SK-N-SH treated with all-trans-retinoic acid at 6 μM for 48 hours (cell line): Measurements from ENCODE around the gene ZMIZ1.

ENCODE experiments used
- ATAC-seq: fragments of 200-7000 bp; cut with Tn5 transposase; 3 replicates; pipeline ENCODE4 v1.9.1; 2020; ENCODE audit warnings: mild to moderate bottlenecking, moderate library complexity
- ARNTL ChIP-seq: fragments of 450-650 bp; formaldehyde crosslinking; IDR thresholded peaks from 2 replicates; pipeline ENCODE4 v1.5.0; 2020; ENCODE audit warnings: low read depth, mild to moderate bottlenecking, moderate library complexity, borderline replicate concordance
- BACH2 ChIP-seq: fragments of 250-450 bp; sonication (Bioruptor Pico); IDR thresholded peaks from 2 replicates; pipeline ENCODE4 v1.9.0; 2021; ENCODE audit warnings: mild to moderate bottlenecking, borderline replicate concordance
- CREB5 ChIP-seq: fragments of 250-450 bp; sonication (Bioruptor Pico); IDR thresholded peaks from 2 replicates; pipeline ENCODE4 v1.5.1; 2020; ENCODE audit warnings: low read depth, mild to moderate bottlenecking, moderate library complexity
- CSDC2 ChIP-seq: fragments of 250-450 bp; sonication (Bioruptor Pico); IDR thresholded peaks from 2 replicates; pipeline ENCODE4 v1.5.0; 2020; ENCODE audit warnings: mild to moderate bottlenecking, moderate library complexity
- ESRRG ChIP-seq: fragments of 250-450 bp; sonication (Bioruptor Pico); IDR thresholded peaks from 2 replicates; pipeline ENCODE4 v1.6.1; 2021; ENCODE audit warnings: mild to moderate bottlenecking
- GLIS3 ChIP-seq: fragments of 250-450 bp; sonication (Bioruptor Pico); IDR thresholded peaks from 2 replicates; pipeline ENCODE4 v1.5.0; 2020; ENCODE audit warnings: mild to moderate bottlenecking, moderate library complexity
- ISL1 ChIP-seq: fragments of 250-450 bp; sonication (Bioruptor Pico); IDR thresholded peaks from 2 replicates; pipeline ENCODE4 v2.1.2; 2022; ENCODE audit warnings: mild to moderate bottlenecking, moderate library complexity
- OSR1 ChIP-seq: fragments of 250-450 bp; sonication (Bioruptor Pico); IDR thresholded peaks from 2 replicates; pipeline ENCODE4 v1.8.0; 2022; ENCODE audit warnings: moderate library complexity, mild to moderate bottlenecking, inconsistent platforms
- PATZ1 ChIP-seq: fragments of 250-450 bp; sonication (Bioruptor Pico); IDR thresholded peaks from 2 replicates; pipeline ENCODE4 v1.8.0; 2020; ENCODE audit warnings: mild to moderate bottlenecking, moderate library complexity, borderline replicate concordance
- POU6F1 ChIP-seq: fragments of 250-450 bp; sonication (Bioruptor Pico); IDR thresholded peaks from 2 replicates; pipeline ENCODE4 v1.8.0; 2021; ENCODE audit warnings: low read depth, mild to moderate bottlenecking, moderate library complexity, borderline replicate concordance
- PPARA ChIP-seq: fragments of 250-450 bp; sonication (Bioruptor Pico); IDR thresholded peaks from 2 replicates; pipeline ENCODE4 v1.5.0; 2020; ENCODE audit warnings: mild to moderate bottlenecking, borderline replicate concordance
- RARB ChIP-seq: fragments of 250-450 bp; sonication (Bioruptor Pico); IDR thresholded peaks from 2 replicates; pipeline ENCODE4 v1.8.0; 2021; ENCODE audit warnings: mild to moderate bottlenecking, moderate library complexity
- SNAI2 ChIP-seq: fragments of 250-450 bp; sonication (Bioruptor Pico); IDR thresholded peaks from 2 replicates; pipeline ENCODE4 v1.5.0; 2020; ENCODE audit warnings: mild to moderate bottlenecking, moderate library complexity
- TCF4 ChIP-seq: fragments of 250-450 bp; sonication (Bioruptor Pico); IDR thresholded peaks from 2 replicates; pipeline ENCODE4 v1.8.0; 2021; ENCODE audit warnings: mild to moderate bottlenecking, moderate library complexity, borderline replicate concordance
- TOX ChIP-seq: fragments of 250-450 bp; sonication (Bioruptor Pico); IDR thresholded peaks from 2 replicates; pipeline ENCODE4 v1.8.0; 2021; ENCODE audit warnings: mild to moderate bottlenecking, moderate library complexity, borderline replicate concordance
- TSHZ2 ChIP-seq: fragments of 250-450 bp; sonication (Bioruptor Pico); IDR thresholded peaks from 2 replicates; pipeline ENCODE4 v1.5.0; 2020; ENCODE audit warnings: mild to moderate bottlenecking, moderate library complexity
- ZC3H10 ChIP-seq: fragments of 250-450 bp; sonication (Bioruptor Pico); IDR thresholded peaks from 2 replicates; pipeline ENCODE4 v1.5.1; 2021; ENCODE audit warnings: mild to moderate bottlenecking, moderate library complexity
- ZFP3 ChIP-seq: fragments of 250-450 bp; sonication (Bioruptor Pico); IDR thresholded peaks from 2 replicates; pipeline ENCODE4 v1.5.0; 2020; ENCODE audit warnings: mild to moderate bottlenecking, moderate library complexity
- ZFP30 ChIP-seq: fragments of 450-650 bp; formaldehyde crosslinking; IDR thresholded peaks from 2 replicates; pipeline ENCODE4 v1.5.0; 2022; ENCODE audit warnings: mild to moderate bottlenecking, moderate library complexity
- ZNF565 ChIP-seq: fragments of 450-650 bp; formaldehyde crosslinking; conservative IDR thresholded peaks from 2 replicates; pipeline ENCODE4 v1.5.0; 2020; ENCODE audit warnings: low read depth, mild to moderate bottlenecking, moderate library complexity
- ZNF70 ChIP-seq: fragments of 450-650 bp; formaldehyde crosslinking; IDR thresholded peaks from 2 replicates; pipeline ENCODE4 v1.5.0; 2020; ENCODE audit warnings: mild to moderate bottlenecking, moderate library complexity
- ZNF8 ChIP-seq: fragments of 450-650 bp; formaldehyde crosslinking; IDR thresholded peaks from 2 replicates; pipeline ENCODE4 v1.5.0; 2020; ENCODE audit warnings: mild to moderate bottlenecking, moderate library complexity

Gene ZMIZ1

GRCh38 chr10:79089632-79090031, 20.9 kb downstream of the ZMIZ1 start:
- no peak for TF ChIP-seq ZNF565 (CRISPR knock-in tag)
- TF ChIP-seq TSHZ2 (CRISPR knock-in tag) = no peak
- TF ChIP-seq ZFP30 = no peak
- TF ChIP-seq TOX (CRISPR knock-in tag) = no peak
- TF ChIP-seq RARB = no peak
- TF ChIP-seq ESRRG (CRISPR knock-in tag) = no peak
- TF ChIP-seq ZFP3 (CRISPR knock-in tag) = no peak
- no peak for TF ChIP-seq GLIS3
- no peak for TF ChIP-seq PATZ1 (CRISPR knock-in tag)
- TF ChIP-seq ZC3H10 (CRISPR knock-in tag) = no peak
- TF ChIP-seq BACH2 (CRISPR knock-in tag) = no peak
- no peak for TF ChIP-seq SNAI2 (CRISPR knock-in tag)
- no peak for TF ChIP-seq ISL1 (CRISPR knock-in tag)
- no peak for TF ChIP-seq PPARA (CRISPR knock-in tag)
- TF ChIP-seq OSR1 (CRISPR knock-in tag) = no peak
- no peak for ATAC-seq

- ATAC-seq = no peak
- TF ChIP-seq ZNF565 (CRISPR knock-in tag) (no peak), BACH2 (CRISPR knock-in tag) (no peak), ZFP3 (CRISPR knock-in tag) (no peak), GLIS3 (no peak), ISL1 (CRISPR knock-in tag) (no peak), ESRRG (CRISPR knock-in tag) (no peak), SNAI2 (CRISPR knock-in tag) (no peak), RARB (no peak), TSHZ2 (CRISPR knock-in tag) (no peak), CREB5 (CRISPR knock-in tag) (no peak), ZFP30 (no peak), TOX (CRISPR knock-in tag) (no peak), ZNF8 (CRISPR knock-in tag) (no peak), ZNF70 (CRISPR knock-in tag) (no peak), TCF4 (no peak), POU6F1 (CRISPR knock-in tag) (no peak), CSDC2 (CRISPR knock-in tag) (no peak), ARNTL (no peak), ZC3H10 (CRISPR knock-in tag) (no peak), OSR1 (CRISPR knock-in tag) (no peak)
These were observed 21.5 kb downstream of the ZMIZ1 start for GRCh38 chr10:79090134-79090803.
